Body of pancreas (tissue), 4 donors: ENCODE results near the gene TRIM32. TPM values are rescaled to one million over a fixed set of nuclear protein-coding genes. Genes with fewer than 3 reads are reported as not detected.

ENCODE experiments used
- ATAC-seq: fragments of 150-250 bp; one replicate; pipeline ENCODE4 v1.9.1; 2016
- DNase-seq, 4 donors: peaks; one replicate each; pipeline ENCODE4 v3.0.0-alpha.2; 2019
- H3K27ac ChIP-seq, 4 donors: fragments of 200-600 bp; sonication (generic); 1 replicate in 3 of 4; 2 replicates in 1 of 4; pipeline versions ENCODE4 v1.5.1 to v1.6.1; 2016 to 2019; ENCODE audit warnings: mild to moderate bottlenecking in 1 of 4, mixed read lengths in 1 of 4, moderate library complexity in 1 of 4
- H3K27me3 ChIP-seq, 2 donors: fragments of 200-600 bp; sonication (generic); one replicate each; pipeline ENCODE4 v1.6.0; 2016; ENCODE audit warnings: mild to moderate bottlenecking in 1 of 2
- H3K36me3 ChIP-seq, 2 donors: fragments of 200-600 bp; sonication (generic); replicated peaks in 1 of 2; 2 replicates each; pipeline ENCODE4 v1.5.1; 2016; ENCODE audit warnings: low read depth in 2 of 2; ENCODE audit not compliant: insufficient read depth in 1 of 2
- H3K4me1 ChIP-seq: fragments of 200-600 bp; sonication (generic); one replicate; pipeline ENCODE4 v1.6.0; 2016
- H3K4me3 ChIP-seq, 2 donors: fragments of 200-600 bp; sonication (generic); 1 replicate in 1 of 2; 2 replicates in 1 of 2; pipeline ENCODE4 v1.5.1; 2016 to 2019
- H3K9me3 ChIP-seq, 3 donors: fragments of 200-600 bp; sonication (generic); 1 replicate in 2 of 3; 2 replicates in 1 of 3; pipeline ENCODE4 v1.5.1; 2016
- POLR2A ChIP-seq, 3 donors: fragments of 450-650 bp; IDR thresholded peaks; one replicate each; pipeline ENCODE4 v1.6.1; 2016; ENCODE audit warnings: antibody characterized with exemption in 3 of 3, mild to moderate bottlenecking in 2 of 3
- WGBS, 2 donors: methylation state at CpG; one replicate each; pipeline ENCODE4 v1.1.5; 2017; 5-methylcytosine and 5-hydroxymethylcytosine counted together
- intact Hi-C: fragments of 100-400 bp; cut with DNase I; formaldehyde crosslinking; loops from one replicate; pipeline ENCODE4 v1.15.1; 2023
- total RNA-seq, 2 donors: library from RNA; depleted of rRNA; stranded (reverse); fragments of >200 nt; gene quantifications; one replicate each; pipeline ENCODE4 v1.1.0, GENCODE V29; 2016
- TF ChIP-seq, protein P1 (sequence below), 7 experiments: fragments of 450-650 bp in 4 of 7; fragments of 200-600 bp in 3 of 7; sonication (generic) in 3 of 7; IDR thresholded peaks; one replicate each; pipeline ENCODE4 v1.5.1; 2016 to 2019; ENCODE audit warnings: antibody characterized with exemption in 7 of 7

TRIM32 gene
- total RNA-seq, 2 donors from 2014 or later: 8.6 to 12.2 TPM

DNA sequence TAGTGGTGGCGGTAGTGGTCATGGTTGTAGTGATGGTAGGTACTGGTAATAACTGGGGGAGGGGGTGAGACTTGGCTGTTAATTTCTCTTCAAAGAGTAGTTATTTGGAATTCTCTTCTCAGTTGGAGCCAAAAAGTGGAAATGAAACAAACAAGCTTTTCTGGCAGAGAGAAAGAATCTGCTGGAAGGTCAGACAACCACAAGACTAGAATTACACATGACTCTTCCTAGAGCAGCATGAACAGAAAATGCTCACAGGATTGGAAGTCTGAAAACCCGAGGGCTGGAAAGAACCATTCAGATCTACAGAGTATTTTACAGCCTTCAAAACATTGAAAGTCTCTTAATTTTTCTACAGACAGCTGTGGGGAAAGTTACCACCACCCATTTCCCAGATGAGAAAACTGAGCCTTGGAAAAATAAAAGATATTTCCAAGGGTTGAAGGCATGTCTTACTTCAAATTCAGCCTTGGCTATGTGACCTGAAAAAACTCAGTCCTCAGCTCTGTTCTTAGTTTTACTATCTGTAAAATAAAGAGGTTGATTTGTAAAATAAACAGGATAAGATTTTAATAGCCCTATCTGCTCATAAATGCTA is 42.9 kb upstream of the TRIM32 start:
- TF ChIP-seq, protein P1, sequence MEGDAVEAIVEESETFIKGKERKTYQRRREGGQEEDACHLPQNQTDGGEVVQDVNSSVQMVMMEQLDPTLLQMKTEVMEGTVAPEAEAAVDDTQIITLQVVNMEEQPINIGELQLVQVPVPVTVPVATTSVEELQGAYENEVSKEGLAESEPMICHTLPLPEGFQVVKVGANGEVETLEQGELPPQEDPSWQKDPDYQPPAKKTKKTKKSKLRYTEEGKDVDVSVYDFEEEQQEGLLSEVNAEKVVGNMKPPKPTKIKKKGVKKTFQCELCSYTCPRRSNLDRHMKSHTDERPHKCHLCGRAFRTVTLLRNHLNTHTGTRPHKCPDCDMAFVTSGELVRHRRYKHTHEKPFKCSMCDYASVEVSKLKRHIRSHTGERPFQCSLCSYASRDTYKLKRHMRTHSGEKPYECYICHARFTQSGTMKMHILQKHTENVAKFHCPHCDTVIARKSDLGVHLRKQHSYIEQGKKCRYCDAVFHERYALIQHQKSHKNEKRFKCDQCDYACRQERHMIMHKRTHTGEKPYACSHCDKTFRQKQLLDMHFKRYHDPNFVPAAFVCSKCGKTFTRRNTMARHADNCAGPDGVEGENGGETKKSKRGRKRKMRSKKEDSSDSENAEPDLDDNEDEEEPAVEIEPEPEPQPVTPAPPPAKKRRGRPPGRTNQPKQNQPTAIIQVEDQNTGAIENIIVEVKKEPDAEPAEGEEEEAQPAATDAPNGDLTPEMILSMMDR (IDR thresholded peaks at IDR 0.05): no peak
- no peak for TF ChIP-seq POLR2A (IDR thresholded peaks at IDR 0.05)
- Histone ChIP-seq H3K4me1 (no peaks in the 10 kb centered on the region), H3K9me3 (no peaks in the 10 kb centered on the region), H3K27me3 (no peaks in the 10 kb centered on the region), H3K36me3 (no peaks in the 10 kb centered on the region), H3K4me3 (no peak overlapping the region), H3K27ac (no peak overlapping the region)
- WGBS, 2 donors: 85 to 93% methylated on average over 2 of the region's 2 CpGs
- no peak for ATAC-seq
- intact Hi-C loops: no loop called here
- no peak for DNase-seq

DNA sequence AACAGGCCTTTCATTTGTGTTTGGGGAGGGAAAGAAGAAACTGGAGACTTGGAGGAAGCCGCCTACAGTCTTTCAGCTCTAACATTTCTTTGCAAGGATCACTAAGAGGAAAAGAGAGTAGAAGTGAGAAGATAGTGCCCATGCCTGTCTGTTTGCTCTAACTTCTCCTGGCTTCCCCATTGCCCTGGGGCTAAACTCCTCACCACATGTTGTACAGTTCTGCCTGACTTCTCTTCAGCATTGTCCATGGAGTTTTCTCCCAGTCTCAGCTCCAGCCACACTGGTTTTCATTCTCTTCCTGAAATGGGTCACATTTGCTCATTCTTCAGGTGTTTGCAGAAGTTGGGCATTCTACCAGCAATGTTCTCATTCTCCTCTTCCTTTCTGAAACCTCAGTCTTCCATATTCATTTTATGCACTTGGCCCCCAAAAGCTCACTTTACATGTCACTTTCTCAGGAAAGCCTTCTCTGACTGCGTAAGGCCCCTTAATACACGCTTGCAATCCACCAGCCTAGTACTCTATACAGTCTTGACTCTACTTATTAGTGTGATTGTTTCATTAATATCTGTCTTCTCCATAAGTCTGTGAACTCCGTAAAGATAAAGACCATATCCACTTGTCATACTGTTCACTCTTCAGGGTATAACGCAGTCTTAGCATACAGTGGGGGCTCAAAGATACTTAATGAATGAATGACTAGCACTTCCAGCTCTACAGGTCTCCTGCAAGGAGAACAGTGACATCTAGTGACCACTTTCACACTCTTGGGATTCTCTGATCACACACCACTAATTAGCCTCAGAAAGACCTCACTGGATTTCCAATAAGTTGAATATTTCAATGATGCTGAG is 40.2 kb upstream of the TRIM32 start:
- TF ChIP-seq POLR2A (IDR thresholded peaks at IDR 0.05): no peak
- TF ChIP-seq, protein P1 (IDR thresholded peaks at IDR 0.05): peak in 6 of 7 experiments; percentile 36 to 59 (median 55)
- 80% methylated on average over 5 of the region's 5 CpGs for WGBS, 2 donors
- H3K36me3 ChIP-seq: no peaks in the 10 kb centered on the region
- DNase-seq: peak in 1 of 4 donors; percentile 22
- H3K4me3 ChIP-seq: no peak overlapping the region
- ATAC-seq: peak; percentile 50
- H3K4me1 ChIP-seq: no peaks in the 10 kb centered on the region
- H3K27ac ChIP-seq: no peak overlapping the region
- intact Hi-C loops: loop anchor here (5.0 kb wide), 1 partner anchor 135 kb away; no protein-coding TSS in a partner anchor
- H3K27me3 ChIP-seq: no peaks in the 10 kb centered on the region
- H3K9me3 ChIP-seq: no peaks in the 10 kb centered on the region

DNA sequence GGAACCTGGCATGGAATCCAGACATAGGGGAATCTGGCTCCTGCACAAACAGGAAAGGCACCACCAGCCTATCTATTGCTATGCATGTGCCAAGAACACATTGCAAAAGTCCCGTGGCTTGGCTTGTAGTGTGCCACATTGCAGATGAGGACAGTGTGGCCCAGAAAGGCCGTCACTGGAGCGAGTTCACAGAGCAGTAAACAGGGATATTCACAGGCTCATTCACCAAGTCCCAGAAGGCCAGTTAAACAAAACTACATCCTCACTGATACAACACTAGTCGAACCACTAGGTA is 39.6 kb upstream of the TRIM32 start:
- Histone ChIP-seq H3K4me1 (no peaks in the 10 kb centered on the region), H3K27me3 (no peaks in the 10 kb centered on the region), H3K27ac (no peak overlapping the region), H3K4me3 (no peak overlapping the region), H3K9me3 (no peaks in the 10 kb centered on the region), H3K36me3 (no peaks in the 10 kb centered on the region)
- peak; percentile 24 for ATAC-seq
- WGBS, 2 donors: 64 to 70% methylated on average over 4 of the region's 4 CpGs
- intact Hi-C loops: loop anchor here (5.0 kb wide), 1 partner anchor 135 kb away; no protein-coding TSS in a partner anchor
- DNase-seq: peak in 3 of 4 donors; percentile 15 to 24 (median 16)
- no peak for TF ChIP-seq POLR2A (IDR thresholded peaks at IDR 0.05)
- TF ChIP-seq, protein P1 (IDR thresholded peaks at IDR 0.05): no peak

DNA sequence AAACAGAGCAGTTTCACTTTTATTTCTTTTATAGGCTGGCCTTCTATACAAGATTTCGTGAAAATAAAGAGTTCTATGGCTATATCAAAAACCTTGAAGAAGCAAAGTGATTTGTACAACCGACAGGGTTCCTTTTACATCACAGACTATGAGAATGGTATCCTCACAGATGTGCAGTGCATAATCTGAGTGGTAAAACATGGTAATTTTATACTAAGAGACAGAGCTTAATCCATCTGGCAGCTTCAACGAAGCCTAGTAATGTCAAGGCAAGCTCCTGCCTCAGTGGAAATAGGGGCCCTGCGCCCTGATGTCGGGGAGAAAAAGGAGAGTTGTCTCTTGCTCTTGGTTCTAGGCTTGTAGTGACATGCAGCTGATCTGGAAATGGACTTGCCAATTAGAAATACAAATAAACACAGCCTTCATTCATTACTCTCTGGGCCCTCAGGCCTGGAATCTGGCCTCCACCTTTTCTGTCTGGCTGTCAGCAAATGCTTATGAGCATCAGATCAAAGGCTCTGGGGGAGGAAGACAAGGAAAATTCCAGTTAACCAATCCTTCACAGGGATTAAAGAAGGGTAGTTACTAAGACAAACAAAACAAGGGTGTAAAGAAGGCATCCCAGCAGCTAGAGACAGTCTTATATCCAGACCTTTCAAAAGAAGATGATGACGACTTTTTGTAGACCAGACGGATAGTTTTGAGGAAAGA is 33.6 kb upstream of the TRIM32 start:
- intact Hi-C loops: loop anchor here (10.0 kb wide), 1 partner anchor 1059 kb away; no protein-coding TSS in a partner anchor
- no peaks in the 10 kb centered on the region for H3K36me3 ChIP-seq
- 81 to 88% methylated on average over 7 of the region's 7 CpGs for WGBS, 2 donors
- TF ChIP-seq, protein P1 (IDR thresholded peaks at IDR 0.05): no peak
- TF ChIP-seq POLR2A (IDR thresholded peaks at IDR 0.05): no peak
- no peaks in the 10 kb centered on the region for H3K4me1 ChIP-seq
- DNase-seq: no peak
- H3K9me3 ChIP-seq: no peaks in the 10 kb centered on the region
- H3K27me3 ChIP-seq: no peaks in the 10 kb centered on the region
- ATAC-seq: peak; percentile 21
- no peak overlapping the region for H3K4me3 ChIP-seq
- no peak overlapping the region for H3K27ac ChIP-seq
